GM21423 (cell line): ENCODE measurements around the gene ZNF681.
A peak's percentile ranks its signal among the peaks of the same experiment; 100 is the strongest.
"Not testable (repeated sequence)": the region's sequence is repeated elsewhere in the genome, so short reads cannot be mapped to it uniquely, and the experiment has no call there.

Source experiments
- ATAC-seq: cut with Tn5 transposase; IDR thresholded peaks from one replicate; pipeline ENCODE4 v1.9.1; 2021; ENCODE audit warnings: mild to moderate bottlenecking, moderate library complexity; ENCODE audit not compliant: unreplicated experiment

The ZNF681 gene

GRCh38 chr19:23774524-23774971 lies 15.9 kb upstream of the ZNF681 start:
- ATAC-seq = no peak

DNA sequence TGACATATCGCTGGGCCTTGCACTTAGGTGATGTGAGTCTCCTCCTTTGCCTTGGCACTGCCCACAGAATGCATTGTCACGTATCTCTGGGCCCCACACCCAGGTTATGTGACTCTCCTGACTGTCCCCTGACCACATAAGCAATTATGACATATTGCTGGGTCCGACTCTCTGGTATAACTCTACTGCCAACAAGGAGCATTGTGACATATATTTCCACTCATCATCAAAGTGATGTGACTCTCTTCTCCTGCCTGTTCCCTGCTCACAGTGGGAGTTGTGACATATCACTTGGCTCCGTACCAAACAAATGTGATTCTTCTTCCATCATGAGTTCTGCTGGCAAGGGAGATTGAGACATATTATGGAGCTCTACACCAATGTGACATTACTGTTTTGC lies 15.4 kb upstream of the ZNF681 start:
- no peak for ATAC-seq

DNA sequence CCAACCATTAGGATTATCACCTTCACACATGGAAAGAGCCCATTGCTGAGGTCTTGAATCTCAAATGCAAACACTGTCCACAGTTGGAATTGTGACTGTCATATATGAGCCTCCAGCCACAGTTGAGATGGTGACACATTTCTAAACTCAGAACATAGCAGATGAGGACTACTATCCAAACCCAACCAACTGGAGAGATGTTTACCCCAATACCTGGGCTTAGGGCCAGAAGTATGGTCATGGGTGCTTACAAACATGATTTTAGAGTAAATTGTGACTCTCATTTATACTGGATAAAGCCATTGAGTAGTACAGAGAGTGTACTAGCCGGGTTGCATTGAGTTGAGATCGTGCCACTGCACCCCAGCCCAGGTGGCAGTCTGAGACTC lies 14.0 kb upstream of the ZNF681 start:
- no peak for ATAC-seq

DNA sequence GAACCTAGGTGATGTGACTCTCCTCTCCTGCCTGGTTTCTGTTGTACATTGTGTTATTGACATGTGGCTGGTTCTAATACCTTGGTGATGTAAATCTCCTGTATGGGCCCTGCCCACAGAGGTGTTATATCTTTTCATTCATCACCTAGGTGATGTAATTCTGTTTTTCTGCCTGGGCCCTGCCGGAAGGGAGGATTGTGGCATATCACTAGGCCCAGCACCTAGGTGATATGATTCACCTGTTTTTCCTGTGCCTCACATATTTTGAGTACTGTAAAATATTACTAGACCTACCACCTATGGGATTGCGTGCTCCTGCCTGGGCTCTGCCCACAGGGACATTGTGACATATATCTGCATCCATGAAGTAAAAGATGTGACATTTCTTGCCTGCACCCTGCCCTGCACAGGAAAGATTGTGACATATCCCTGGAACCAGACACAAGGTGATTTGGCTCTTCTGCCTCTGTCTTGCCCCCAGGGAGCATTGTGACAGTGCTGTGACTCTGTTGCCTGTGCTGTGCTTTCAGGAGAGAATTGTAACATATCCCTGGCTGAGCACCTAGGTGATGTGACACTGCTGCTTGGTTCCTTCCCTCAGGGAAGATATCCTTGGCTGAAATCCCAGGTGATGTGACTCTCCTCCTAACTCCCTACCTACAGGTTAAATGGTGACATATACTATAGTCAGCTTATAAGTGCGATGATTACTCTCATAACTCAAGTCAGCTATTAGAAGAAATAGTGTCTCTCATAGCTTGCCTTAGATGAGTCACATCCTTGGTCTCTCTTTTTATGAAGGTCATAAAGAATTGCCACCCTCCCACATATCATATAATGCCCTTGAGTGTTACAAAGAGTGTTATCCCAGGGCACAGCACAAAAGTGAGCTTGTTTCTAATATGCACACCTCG lies 13.3 kb upstream of the ZNF681 start:
- no peak for ATAC-seq

GRCh38 chr19:23771316-23771715 lies 12.6 kb upstream of the ZNF681 start:
- no peak for ATAC-seq

GRCh38 chr19:23770672-23771250 lies 12.1 kb upstream of the ZNF681 start:
- ATAC-seq = no peak

- no peak for ATAC-seq
Observed at GRCh38 chr19:23769691-23770468, 11.2 kb upstream of the ZNF681 start.

- no peak for ATAC-seq
Observed at GRCh38 chr19:23766951-23767350, 8.3 kb upstream of the ZNF681 start.

DNA sequence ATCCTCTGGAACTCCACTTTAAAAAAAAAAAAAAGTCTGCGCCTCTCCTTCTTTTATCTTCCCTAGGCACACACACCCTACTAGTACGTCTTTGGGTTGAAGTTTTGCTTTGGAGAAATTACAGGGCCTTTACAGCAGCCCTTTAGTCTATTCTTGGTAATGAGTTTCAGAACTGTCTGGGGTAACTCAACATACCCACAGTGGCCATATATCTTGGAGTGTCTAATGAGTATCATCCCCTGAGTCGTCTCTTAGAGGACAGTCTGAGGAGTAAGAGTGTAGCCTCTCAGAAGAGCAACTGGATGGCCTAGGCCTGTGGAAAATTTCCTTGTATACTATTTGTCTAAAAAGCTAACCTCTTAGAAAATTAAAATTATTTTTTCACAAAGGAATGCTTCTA lies 6.1 kb upstream of the ZNF681 start:
- no peak for ATAC-seq

GRCh38 chr19:23762884-23763711 lies 4.4 kb upstream of the ZNF681 start:
- peak; percentile 64 for ATAC-seq

- ATAC-seq = no peak
Observed at GRCh38 chr19:23762548-23762883, 3.8 kb upstream of the ZNF681 start.

- not testable (repeated sequence) for ATAC-seq
Observed at GRCh38 chr19:23760326-23760725, 1.6 kb upstream of the ZNF681 start.

- ATAC-seq = not testable (repeated sequence)
Observed at GRCh38 chr19:23743633-23744232, 15.0 kb downstream of the ZNF681 start.

GRCh38 chr19:23730729-23731465 lies 27.8 kb downstream of the ZNF681 start:
- not testable (repeated sequence) for ATAC-seq

GRCh38 chr19:23724161-23724560 lies 34.5 kb downstream of the ZNF681 start:
- ATAC-seq = not testable (repeated sequence)

DNA sequence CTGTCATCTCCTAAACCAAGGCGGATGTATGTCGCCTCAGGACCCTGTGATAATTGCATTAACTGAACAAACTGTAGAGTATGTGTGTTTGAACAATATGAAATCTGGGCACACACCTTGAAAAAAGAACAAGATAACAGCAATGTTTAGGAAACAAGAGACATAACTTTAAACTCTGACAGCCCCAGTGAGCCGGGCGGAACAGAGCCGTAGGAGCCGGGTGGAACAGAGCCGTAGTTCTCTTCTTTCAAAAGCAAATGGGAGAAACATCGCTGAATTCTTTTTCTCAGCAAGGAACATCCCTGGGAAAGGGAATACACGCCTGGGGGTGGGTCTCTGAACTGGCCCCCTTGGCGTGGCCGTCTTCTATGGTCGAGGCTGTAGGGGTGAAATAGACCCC lies 39.9 kb downstream of the ZNF681 start:
- ATAC-seq = no peak

DNA sequence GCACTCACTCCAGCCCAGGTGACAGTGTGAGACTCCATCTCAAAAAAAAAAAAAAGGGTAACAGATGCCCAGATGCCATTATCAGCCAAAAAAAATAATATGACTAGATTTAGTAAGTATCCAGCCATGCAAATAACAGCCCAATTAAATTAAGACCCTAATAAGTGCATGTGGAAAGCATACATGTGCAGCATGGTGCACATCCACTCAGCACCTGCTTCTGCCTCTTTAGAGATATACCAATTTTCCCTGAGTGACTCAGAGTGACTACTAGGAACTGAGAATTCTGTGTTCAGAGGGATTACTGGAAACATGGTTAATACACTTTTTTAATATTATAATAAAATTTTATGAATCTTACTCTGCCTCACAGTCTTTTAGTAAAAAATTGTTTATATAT lies 41.9 kb downstream of the ZNF681 start:
- ATAC-seq = no peak

DNA sequence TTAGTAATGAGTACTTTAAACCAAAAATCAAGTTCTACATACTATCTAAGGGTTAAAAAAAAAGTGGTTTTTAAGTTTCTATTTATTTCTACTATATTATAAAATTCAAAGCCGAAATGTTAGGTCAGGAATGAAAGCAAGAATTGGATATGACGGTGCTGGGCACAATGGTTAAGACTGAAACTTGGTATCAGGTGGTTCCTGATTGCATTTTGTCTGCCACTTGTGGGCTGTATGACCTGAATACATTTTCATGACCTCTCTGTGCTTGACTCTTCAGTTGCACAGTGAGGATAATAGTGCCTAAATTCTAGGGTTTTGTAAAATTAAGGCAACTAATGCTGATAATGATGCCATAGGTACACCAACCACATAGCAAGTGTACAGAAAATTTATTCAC lies 49.3 kb downstream of the ZNF681 start:
- ATAC-seq = no peak

DNA sequence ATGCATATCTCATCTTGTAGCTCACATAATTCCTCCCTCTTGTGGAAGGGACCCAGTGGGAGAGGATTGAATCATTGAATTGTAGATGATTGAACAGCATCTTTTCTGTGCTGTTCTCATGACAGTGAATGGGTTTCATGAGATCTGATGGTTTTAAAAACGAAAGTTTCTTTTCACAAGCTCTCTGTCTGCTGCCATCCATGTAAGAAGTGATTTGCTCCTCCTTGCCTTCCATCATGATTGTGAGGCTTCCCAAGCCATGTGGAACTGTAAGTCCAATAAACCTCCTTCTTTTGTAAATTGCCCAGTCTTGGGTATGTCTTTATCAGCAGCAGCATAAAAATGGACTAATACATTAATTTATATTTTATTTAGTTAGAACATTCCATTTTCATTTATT lies 52.0 kb downstream of the ZNF681 start:
- ATAC-seq = no peak

- ATAC-seq = no peak
Observed at GRCh38 chr19:23699521-23699860, 59.2 kb downstream of the ZNF681 start.
